Measurements from ENCODE around the gene MYO1C. TPM values are rescaled to one million over a fixed set of nuclear protein-coding genes. Genes with fewer than 3 reads are reported as not detected.
"Not testable (repeated sequence)": the region's sequence is repeated elsewhere in the genome, so short reads cannot be mapped to it uniquely, and the experiment has no call there.

Gene MYO1C
- total RNA-seq, 1 donor from 2014 or later: 552 TPM

DNA sequence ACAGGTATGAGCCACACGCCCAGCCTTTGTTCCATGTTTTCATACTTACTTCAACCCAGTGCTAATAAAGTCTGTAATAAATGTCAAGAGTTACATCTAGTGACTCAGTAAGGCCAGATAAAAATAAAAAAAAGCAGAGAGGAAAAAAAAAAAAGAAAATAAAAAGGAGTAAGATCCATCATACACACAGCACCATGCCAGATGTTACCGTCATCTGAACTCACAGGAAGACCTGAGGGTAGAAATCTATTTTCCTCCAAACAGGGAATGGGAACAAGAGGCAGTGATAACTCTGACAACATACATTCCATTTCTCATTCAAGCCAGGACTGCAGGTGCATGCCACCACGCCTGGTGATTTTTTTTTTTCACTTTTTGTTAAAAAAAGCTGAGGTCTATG is 57.2 kb downstream of the MYO1C start:
- DNase-seq (ENCODE audit: low spot score): no peak

DNA sequence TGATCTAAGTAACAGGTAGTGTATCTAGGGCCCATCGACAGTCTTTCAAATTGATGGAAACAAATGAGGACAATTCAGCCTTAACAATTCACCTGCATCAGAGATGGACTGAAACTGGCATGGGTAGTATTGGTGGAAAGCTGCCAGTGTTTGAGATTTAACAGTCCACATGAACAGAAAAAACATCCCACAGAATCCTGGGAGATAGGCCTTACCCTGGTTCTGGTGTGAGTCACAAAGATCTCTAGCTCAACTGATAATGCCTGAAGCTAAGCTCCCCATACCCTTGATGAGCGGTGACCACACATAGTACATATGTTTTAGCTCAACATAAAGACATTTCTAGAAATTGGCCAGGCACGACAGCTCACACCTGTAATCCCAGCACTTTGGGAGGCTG is 58.3 kb downstream of the MYO1C start:
- DNase-seq (ENCODE audit: low spot score): no peak

DNA sequence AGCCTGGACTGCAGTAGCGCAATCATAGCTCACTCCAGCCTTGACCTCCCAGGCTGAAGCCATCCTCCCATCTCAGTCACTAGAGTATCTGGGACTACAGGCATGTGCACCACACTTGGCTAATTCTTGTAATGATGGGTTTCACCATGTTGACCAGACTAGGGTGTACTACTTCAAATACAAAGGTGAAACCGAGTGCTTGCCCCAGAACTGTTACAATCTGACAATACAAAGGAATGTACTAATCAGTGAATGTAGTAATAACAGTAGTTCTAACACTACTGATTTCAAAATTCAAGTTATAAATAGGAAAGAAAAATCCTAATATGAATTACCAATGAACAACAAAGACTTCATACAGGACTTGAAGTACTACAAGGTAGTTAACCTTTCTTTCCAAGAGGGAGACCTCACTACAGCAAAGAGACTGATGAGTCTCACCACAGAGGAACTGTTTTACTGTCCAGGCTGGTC is 60.8 kb downstream of the MYO1C start:
- DNase-seq (ENCODE audit: low spot score): no peak

DNA sequence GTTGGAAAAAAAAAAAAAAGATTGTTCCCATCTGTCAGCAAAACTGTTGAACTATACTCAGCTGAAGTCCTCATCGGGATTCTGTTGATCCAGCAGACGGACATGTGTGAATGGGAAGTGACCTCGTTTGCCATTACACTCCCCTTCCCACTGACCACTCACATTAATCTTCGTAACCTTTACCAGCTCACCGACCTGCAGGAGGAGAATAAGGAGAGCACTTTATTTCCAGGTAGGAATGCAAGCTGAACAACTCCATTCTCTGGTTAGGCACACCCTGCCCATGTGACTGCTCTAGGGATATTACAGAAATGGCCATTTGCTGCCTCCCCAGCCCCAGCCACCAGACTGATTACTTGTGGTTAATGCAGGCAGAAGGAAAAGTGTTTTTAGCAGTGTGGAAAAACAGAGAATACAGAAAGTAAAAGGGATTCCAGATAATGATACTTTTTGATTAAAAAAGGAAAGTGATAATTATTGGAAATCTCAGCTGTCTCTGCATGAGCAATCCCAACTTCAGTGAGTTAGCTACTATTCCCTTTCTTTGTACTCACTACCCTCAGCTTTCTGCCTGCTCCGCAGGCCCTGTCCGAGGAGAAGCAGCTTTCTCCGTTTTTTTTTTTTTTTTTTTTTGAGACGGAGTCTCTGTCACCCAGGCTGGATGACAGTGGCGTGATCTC is 68.9 kb downstream of the MYO1C start:
- DNase-seq (ENCODE audit: low spot score): no peak

DNA sequence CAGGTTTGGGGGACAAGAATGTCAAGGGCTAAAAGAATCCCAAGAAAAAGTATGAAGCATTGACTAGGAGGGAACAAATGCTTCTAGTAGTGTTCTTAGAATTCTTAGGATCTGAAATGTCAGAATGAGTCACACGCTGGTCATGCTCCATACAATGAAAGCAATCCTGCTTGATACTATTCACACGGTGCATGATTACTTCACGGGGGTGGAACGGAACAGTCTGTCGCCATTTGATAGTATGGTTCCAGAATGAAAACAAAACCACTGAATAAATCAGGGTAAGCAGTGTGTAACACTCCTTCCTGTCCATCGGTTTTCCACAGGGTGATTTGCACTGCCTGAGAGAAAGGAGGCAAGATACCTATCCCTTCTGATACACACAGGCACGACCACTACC is 69.6 kb downstream of the MYO1C start:
- DNase-seq (ENCODE audit: low spot score): no peak

DNA sequence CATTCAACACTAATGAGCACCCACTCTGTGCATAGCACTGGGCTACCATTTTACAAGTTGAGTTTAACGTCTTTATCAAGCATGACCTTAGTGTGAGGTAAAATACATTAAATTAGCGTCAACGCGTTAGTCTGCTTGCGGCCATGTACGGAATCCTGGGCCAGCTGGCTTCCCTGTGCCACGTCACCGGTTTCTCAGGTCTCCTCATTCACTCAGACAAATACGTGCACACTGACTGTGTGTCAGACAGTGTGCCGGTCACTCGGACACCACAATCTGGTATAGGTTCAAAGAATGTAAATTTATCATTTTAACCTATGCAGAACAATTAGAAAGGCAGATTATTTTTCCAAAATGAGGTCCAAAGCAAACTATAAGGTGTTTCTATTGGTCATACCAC is 71.0 kb downstream of the MYO1C start:
- DNase-seq (ENCODE audit: low spot score): no peak

DNA sequence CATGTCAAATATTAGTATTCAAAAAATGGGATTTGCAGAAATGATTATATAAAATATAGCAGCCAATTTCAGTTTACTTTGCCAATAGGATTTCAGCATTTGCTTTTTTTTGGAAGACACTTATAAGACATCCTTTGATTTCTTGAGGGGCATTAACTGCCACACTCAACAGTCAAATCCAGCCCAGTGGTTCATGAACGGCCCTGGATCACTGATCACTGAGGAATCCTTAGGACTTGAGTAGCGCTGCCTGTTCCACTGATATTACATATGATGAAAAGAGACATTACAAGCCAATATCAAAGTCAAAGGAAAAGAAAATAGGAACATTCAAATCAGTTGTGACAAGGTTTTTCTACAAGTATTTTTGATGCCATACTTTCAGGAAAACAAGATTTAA is 71.5 kb downstream of the MYO1C start:
- no peak for DNase-seq (ENCODE audit: low spot score)

DNA sequence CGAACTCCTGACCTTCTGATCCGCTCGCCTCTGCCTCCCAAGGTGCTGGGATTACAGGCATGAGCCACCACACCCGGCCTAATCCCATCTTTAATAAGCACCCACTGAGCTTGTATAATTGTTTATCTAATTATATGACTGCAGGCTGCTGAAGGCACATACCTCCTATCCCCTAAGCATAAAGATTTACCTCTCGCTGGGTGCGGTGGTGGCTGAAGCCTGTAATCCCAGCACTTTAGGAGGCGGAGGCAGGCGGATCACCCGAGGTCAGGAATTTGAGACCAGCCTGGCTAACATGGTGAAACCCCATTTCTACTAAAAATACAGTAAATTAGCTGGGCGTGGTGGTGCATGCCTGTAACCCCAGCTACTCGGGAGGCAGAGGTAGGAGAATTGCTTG is 72.3 kb downstream of the MYO1C start:
- DNase-seq (ENCODE audit: low spot score): no peak

DNA sequence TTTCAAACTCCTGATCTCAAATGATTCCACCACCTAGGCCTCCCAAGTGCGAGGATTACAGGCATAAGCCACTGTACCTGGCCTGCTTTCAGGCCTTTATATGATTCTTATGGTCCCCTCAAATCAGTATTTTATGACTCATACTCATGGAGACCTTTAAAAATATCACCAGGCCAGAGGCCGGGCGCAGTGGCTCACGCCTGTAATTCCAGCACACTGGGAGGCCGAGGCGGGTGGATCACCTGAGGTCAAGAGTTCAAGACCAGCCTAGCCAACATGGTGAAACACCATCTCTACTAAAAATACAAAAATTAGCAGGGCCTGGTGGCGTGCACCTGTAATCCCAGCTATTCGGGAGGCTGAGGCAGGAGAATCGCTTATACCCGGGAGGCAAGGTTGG is 74.0 kb downstream of the MYO1C start:
- not testable (repeated sequence) for DNase-seq (ENCODE audit: low spot score)

DNA sequence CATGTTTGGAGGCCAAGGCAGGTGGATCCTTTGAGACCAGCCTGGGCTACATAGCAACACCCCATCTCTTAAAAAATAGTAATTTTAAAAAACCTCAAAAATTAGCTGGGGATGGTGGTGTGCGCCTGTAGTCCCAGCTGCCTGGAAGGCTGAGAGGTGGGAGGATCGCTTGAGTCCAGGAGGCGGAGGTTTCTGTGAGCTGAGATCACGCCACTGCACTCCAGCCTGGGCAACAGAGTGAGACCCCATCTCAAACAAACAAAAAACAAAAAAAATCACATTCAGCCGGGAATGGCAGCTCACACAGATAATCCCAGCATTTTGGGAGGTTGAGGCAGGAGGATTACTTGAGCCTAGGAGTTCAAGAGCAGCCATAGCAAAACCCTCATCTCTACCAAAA is 76.1 kb downstream of the MYO1C start:
- DNase-seq (ENCODE audit: low spot score): no peak

DNA sequence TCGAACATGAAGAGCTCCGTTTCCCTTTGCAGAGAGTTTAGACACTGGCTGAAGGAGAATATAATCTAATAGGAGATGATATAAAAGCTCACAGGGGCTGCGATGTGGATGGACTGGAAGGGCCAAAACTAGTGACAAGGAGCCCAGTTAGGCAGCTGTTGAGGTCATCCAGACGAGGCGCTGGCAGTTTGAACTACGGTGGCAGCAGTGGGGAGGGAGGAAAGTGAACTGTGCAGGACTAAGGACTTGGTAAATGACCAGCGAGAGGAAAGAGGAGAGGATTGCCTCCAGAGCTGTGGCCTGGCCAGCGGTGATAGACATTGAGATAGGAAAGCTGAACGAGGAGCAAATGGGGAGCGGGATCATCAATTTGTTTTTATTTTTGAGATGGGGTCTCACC is 77.9 kb downstream of the MYO1C start:
- DNase-seq (ENCODE audit: low spot score): no peak

Other genes starting within 250 kb of the MYO1C start
- not detected for gene BHLHA9, start 222.2 kb downstream of the MYO1C start, total RNA-seq
- 241 TPM for gene TRARG1, start 213.0 kb downstream of the MYO1C start, total RNA-seq
- 480 TPM for gene YWHAE, start 92.5 kb downstream of the MYO1C start, total RNA-seq
- 97.0 TPM for gene CRK, start 36.5 kb downstream of the MYO1C start, total RNA-seq
- gene INPP5K, start 23.9 kb upstream of the MYO1C start, total RNA-seq: 77.6 TPM
- gene PITPNA, start 70.1 kb upstream of the MYO1C start, total RNA-seq: 80.1 TPM
- 31.4 TPM for gene SLC43A2, start 136.1 kb upstream of the MYO1C start, total RNA-seq
- 25.7 TPM for gene SCARF1, start 153.0 kb upstream of the MYO1C start, total RNA-seq
- gene RILP, start 157.2 kb upstream of the MYO1C start, total RNA-seq: 31.4 TPM
- gene PRPF8, start 192.2 kb upstream of the MYO1C start, total RNA-seq: 225 TPM
- 30.1 TPM for gene TLCD2, start 217.7 kb upstream of the MYO1C start, total RNA-seq
- gene WDR81, start 232.0 kb upstream of the MYO1C start, total RNA-seq: 47.4 TPM

Data from mesenteric fat pad (tissue), 1 donor.